Choroid plexus epithelial cell (primary cell): ENCODE measurements around the gene RETSAT.
"Not testable (repeated sequence)": the region's sequence is repeated elsewhere in the genome, so short reads cannot be mapped to it uniquely, and the experiment has no call there.

ENCODE experiments used
- DNase-seq: peaks from one replicate; pipeline ENCODE4 v3.0.0-alpha.2; 2010; ENCODE audit warnings: low read depth
- H3K4me3 ChIP-seq: 2 replicates; pipeline ENCODE4 v1.5.1; 2011; ENCODE audit warnings: low read depth, mild to moderate bottlenecking, control low read depth, low read length, moderate library complexity
- TF ChIP-seq, protein P1 (sequence below): conservative IDR thresholded peaks from 2 replicates; pipeline ENCODE4 v1.5.1; 2011; ENCODE audit warnings: low read depth, mild to moderate bottlenecking, control low read depth, inconsistent platforms, low read length, moderate library complexity

RETSAT gene

DNA sequence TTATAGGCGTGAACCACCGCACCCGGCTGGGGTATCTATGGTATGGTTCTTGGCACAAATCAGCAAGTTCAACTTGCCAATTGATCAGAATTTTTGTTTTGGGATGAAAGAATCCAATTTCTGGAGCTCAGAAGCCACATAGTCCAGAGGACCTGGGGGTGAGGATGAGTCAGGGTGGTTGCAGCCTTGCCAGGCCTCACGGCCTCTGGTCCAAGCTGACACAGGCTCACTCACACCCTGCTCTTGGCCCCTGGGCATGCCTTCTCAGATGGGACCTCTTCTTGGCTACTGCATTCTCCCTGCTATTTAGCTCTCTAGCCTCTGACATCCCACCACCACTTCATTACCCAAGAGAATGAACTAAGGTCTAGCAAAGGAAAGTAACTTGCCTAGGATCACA is 39.5 kb upstream of the RETSAT start:
- no peak overlapping the region for H3K4me3 ChIP-seq
- TF ChIP-seq, protein P1, sequence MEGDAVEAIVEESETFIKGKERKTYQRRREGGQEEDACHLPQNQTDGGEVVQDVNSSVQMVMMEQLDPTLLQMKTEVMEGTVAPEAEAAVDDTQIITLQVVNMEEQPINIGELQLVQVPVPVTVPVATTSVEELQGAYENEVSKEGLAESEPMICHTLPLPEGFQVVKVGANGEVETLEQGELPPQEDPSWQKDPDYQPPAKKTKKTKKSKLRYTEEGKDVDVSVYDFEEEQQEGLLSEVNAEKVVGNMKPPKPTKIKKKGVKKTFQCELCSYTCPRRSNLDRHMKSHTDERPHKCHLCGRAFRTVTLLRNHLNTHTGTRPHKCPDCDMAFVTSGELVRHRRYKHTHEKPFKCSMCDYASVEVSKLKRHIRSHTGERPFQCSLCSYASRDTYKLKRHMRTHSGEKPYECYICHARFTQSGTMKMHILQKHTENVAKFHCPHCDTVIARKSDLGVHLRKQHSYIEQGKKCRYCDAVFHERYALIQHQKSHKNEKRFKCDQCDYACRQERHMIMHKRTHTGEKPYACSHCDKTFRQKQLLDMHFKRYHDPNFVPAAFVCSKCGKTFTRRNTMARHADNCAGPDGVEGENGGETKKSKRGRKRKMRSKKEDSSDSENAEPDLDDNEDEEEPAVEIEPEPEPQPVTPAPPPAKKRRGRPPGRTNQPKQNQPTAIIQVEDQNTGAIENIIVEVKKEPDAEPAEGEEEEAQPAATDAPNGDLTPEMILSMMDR, result no peak
- no peak for DNase-seq

DNA sequence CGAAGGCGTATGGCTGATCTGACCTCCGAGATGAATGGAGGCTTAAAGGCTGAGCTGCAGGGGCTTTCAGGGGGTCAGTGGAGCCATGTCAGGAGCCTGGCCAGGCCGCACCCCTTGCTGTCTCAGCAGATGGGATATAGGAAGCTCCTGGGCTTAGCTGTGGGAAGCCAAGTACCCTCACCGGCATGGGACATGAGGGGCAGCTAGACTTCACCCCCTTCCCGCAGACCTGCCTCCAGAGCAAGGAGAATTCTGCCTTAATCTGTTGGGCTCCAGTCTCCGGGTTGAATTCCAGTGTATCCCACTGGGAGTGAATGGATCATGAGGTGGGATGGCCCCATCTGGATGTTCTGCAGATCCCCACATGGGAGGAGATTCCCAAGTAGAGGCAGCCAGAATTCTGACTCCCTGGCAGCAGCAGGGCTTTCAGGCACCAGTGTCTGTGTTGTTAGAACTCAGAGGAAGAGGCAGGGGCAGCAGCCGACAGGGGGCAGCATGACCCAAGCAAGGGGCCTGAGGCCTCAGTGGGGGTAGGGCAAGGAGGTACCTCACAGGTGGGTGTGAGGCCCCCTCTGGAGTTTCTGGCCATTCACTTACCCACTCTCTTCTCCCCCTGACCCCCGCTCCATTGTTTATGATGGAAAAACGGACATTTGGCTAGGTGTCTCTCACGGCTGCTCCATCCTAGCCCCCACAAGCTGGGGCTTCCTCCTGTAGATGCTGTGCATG is 36.8 kb upstream of the RETSAT start:
- no peak overlapping the region for H3K4me3 ChIP-seq
- TF ChIP-seq, protein P1, result peak; percentile 84
- DNase-seq, result peak; percentile 62

DNA sequence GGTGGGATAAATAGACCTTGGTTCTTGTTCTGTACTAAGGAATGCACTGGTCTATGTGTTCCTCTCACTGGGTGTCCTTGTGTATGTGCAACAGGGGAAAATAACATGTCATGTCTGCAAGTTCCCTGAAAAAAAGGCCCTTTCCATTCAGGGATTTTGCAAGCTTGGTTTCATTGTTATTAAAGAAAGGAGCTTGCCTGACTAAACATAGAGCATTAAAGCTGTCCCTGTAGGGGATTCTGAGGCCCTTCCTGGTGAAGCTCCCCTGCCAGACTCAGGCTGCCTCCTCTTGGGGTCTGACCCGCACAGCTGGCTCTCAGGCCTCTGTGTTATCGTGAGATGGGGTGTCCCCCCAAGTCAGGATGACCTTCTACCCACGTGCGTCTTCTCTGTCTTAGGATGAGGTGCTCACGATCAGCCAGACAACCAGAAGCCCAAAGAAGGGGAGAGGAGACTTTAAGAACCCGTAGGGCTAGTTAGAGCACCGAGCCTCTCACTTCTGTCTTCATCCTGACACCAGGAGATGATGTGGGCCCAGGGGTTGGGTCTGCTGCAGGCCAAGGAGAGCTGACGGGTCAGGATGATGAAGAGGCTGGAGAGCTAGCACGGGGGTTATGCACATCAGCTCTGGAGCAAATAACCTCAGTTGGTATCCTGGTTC is 34.7 kb upstream of the RETSAT start:
- TF ChIP-seq, protein P1, result no peak
- DNase-seq, result no peak

DNA sequence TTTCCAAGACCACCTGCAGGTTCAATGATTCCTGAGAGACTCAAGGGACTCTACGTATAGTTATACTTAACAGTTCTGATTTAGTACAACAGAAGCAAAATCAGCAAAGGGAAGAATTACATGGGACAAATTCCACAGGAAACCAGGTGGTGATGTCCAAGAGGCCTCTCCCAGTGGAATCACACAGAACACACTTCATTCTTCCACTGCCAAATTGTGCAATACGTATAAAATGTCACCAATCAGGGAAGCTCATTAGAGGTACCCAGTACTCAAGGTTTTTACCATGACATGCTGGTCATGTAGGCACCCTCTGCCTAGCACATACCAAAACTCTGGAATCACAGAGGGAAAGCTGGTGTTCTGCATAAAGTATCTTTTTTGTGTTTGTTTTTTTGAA is 33.4 kb upstream of the RETSAT start:
- TF ChIP-seq, protein P1, result no peak
- no peak overlapping the region for H3K4me3 ChIP-seq
- DNase-seq, result no peak

More for the DNA sequence above, 34.7 kb upstream of the RETSAT start:
- no peak overlapping the region for H3K4me3 ChIP-seq

DNA sequence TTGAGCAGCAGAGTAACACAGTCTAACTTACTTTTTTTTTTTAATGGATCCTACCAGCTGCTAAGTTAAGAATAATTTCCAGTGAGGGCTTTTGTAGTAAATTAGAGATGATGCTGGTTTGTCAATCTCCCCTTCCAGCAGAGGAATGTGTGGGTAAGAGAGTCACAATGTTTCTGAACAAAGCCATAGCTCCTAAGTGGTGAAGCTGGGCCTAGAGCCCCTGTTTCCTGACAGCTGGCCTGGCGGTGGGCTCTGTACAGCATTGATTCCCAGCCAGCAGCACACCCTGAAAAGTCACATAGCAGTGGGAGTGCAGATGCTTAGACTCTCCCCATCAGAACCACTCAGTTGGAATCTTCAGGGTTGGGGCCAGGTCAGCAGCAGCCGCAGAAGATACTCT is 31.4 kb upstream of the RETSAT start:
- H3K4me3 ChIP-seq, result no peak overlapping the region
- DNase-seq, result no peak
- TF ChIP-seq, protein P1, result no peak

DNA sequence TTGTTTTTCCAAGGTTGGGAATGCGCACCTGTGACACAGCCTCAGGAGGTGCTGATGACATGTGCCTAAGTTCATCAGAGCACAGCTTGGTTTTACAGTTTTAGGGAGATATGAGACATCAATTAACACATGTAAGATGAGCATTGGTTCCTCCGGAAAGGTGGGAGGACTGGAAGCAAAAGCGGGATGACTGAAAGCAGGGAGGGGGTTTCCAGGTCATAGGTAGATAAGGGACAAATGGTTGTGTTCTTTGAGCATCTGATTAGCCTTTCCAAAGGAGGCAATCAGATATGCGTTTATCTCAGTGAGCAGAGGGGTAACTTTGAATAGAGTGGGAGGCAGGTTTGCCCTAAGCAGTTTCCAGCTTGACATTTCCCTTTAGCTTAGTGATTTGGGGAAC is 29.5 kb upstream of the RETSAT start:
- TF ChIP-seq, protein P1, result no peak
- H3K4me3 ChIP-seq, result no peak overlapping the region
- DNase-seq, result no peak

DNA sequence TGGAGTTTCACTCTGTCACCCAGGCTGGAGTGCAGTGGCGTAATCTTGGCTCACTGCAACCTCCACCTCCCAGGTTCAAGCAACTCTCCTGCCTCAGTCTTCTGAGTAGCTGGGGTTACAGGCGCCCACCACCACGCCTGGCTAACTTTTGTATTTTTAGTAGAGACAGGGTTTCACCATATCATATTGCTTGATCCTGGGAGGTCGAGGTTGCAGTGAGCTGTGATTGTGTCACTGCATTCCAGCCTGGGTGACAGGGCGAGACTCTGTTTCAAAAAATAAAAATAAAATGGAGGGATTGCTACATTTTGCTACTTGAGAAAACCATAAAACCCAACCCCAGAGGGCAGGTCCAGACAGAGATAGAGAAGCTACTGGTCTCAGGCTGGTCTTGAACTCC is 28.8 kb upstream of the RETSAT start:
- not testable (repeated sequence) for DNase-seq, H3K4me3 ChIP-seq
